Measurements from ENCODE around the gene MYH10.

The MYH10 gene

DNA sequence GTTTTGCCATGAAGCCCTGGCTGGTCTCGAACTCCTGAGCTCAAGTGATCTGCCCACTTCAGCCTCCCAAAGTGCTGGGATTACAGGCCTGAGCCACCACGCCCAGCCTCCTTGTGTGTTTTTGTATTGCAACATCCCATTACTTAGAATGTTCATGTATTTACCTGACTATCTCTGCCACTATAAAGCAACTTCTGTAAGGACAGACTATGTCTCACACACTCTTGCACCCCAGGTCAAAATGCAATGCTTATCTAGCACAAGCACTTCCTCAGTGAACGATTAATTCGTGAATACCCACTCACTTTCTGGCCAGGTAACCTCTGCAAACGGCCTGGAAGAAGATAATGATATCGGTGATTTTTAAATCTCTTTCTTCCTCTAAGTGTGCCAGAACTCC, 112.2 kb downstream of the MYH10 start:
- no peak overlapping the region for H3K9ac ChIP-seq (ENCODE audit: low read length)
- no peaks in the 10 kb centered on the region for H4K20me1 ChIP-seq (ENCODE audit: insufficient read depth, low read length)
- TF ChIP-seq, protein P1, sequence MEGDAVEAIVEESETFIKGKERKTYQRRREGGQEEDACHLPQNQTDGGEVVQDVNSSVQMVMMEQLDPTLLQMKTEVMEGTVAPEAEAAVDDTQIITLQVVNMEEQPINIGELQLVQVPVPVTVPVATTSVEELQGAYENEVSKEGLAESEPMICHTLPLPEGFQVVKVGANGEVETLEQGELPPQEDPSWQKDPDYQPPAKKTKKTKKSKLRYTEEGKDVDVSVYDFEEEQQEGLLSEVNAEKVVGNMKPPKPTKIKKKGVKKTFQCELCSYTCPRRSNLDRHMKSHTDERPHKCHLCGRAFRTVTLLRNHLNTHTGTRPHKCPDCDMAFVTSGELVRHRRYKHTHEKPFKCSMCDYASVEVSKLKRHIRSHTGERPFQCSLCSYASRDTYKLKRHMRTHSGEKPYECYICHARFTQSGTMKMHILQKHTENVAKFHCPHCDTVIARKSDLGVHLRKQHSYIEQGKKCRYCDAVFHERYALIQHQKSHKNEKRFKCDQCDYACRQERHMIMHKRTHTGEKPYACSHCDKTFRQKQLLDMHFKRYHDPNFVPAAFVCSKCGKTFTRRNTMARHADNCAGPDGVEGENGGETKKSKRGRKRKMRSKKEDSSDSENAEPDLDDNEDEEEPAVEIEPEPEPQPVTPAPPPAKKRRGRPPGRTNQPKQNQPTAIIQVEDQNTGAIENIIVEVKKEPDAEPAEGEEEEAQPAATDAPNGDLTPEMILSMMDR (IDR thresholded peaks at IDR 0.05; ENCODE audit: low read length) = no peak
- TF ChIP-seq EZH2 (IDR thresholded peaks at IDR 0.05; ENCODE audit: borderline replicate concordance, low read length) = no peak
- no peak overlapping the region for H3K27ac ChIP-seq (ENCODE audit: low read depth, low read length, poor library complexity, severe bottlenecking)
- H3K4me3 ChIP-seq (ENCODE audit: low read depth, low read length, poor library complexity, severe bottlenecking) = no peak overlapping the region
- H3K36me3 ChIP-seq (ENCODE audit: insufficient read depth, low read length) = peaks cover 34% of the 10 kb centered on the region
- no peaks in the 10 kb centered on the region for H3K27me3 ChIP-seq (ENCODE audit: insufficient read depth, low read length)
- H3K4me2 ChIP-seq (ENCODE audit: low read length) = no peak overlapping the region
- no peaks in the 10 kb centered on the region for H3K79me2 ChIP-seq (ENCODE audit: insufficient read depth, low read length)
- no peaks in the 10 kb centered on the region for H3K9me2 ChIP-seq (ENCODE audit: low read depth, low read length)
- H3K4me1 ChIP-seq (ENCODE audit: insufficient read depth, low read length, severe bottlenecking) = no peaks in the 10 kb centered on the region
- H2AFZ ChIP-seq (ENCODE audit: low read length) = no peak overlapping the region
- no peaks in the 10 kb centered on the region for H3K9me3 ChIP-seq (ENCODE audit: low read length)
- no peaks in the 10 kb centered on the region for H3F3A ChIP-seq (ENCODE audit: insufficient read depth, low read length)

DNA sequence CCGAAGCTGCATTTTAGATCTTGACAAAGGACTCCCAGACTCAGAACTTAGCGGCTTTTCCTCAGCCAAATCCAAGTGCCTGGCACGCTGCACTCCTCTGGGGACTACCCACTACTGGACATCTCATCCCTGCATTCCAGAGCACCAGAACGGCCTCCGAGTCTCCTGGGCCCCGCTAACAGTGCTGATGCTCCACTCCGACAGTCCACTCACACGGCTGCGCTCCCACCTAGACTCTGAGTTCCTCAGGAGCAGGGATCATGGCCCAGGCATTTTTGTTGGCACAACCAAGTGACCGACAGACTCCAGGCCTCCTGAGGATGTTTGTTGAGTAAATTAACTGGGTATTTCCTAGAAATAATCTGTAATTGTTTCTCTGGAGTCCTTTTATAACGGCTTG, 115.7 kb downstream of the MYH10 start:
- no peak overlapping the region for H3K4me2 ChIP-seq (ENCODE audit: low read length)
- H4K20me1 ChIP-seq (ENCODE audit: insufficient read depth, low read length) = no peaks in the 10 kb centered on the region
- no peaks in the 10 kb centered on the region for H3F3A ChIP-seq (ENCODE audit: insufficient read depth, low read length)
- no peaks in the 10 kb centered on the region for H3K27me3 ChIP-seq (ENCODE audit: insufficient read depth, low read length)
- no peak overlapping the region for H2AFZ ChIP-seq (ENCODE audit: low read length)
- H3K36me3 ChIP-seq (ENCODE audit: insufficient read depth, low read length) = peaks cover 37% of the 10 kb centered on the region
- TF ChIP-seq, protein P1 (IDR thresholded peaks at IDR 0.05; ENCODE audit: low read length) = no peak
- TF ChIP-seq EZH2 (IDR thresholded peaks at IDR 0.05; ENCODE audit: borderline replicate concordance, low read length) = no peak
- H3K9me2 ChIP-seq (ENCODE audit: low read depth, low read length) = no peaks in the 10 kb centered on the region
- H3K79me2 ChIP-seq (ENCODE audit: insufficient read depth, low read length) = no peaks in the 10 kb centered on the region
- H3K9me3 ChIP-seq (ENCODE audit: low read length) = no peaks in the 10 kb centered on the region
- no peak overlapping the region for H3K4me3 ChIP-seq (ENCODE audit: low read depth, low read length, poor library complexity, severe bottlenecking)
- no peak overlapping the region for H3K27ac ChIP-seq (ENCODE audit: low read depth, low read length, poor library complexity, severe bottlenecking)
- H3K9ac ChIP-seq (ENCODE audit: low read length) = no peak overlapping the region
- no peaks in the 10 kb centered on the region for H3K4me1 ChIP-seq (ENCODE audit: insufficient read depth, low read length, severe bottlenecking)

DNA sequence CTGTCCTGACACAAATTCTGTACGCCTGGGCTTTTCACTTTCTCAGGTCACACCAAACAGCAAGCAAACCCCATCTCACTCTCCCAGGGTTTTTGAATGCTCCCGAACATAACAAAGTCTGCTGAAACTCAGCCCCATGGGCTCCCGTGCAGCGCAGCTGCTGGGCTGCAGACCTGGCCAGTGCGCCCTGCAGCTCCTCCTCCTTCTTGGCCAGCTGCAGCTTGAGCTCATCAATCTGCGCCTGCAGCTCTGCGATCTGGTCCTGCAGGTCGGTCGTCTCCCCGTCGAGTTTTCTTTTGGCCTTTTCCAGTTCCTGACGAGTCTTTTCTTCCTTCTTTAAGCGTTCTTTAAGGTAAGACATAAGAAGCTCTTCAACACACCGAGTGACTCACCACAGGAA, 124.4 kb downstream of the MYH10 start:
- H3F3A ChIP-seq (ENCODE audit: insufficient read depth, low read length) = no peaks in the 10 kb centered on the region
- H3K9ac ChIP-seq (ENCODE audit: low read length) = no peak overlapping the region
- H3K9me3 ChIP-seq (ENCODE audit: low read length) = no peaks in the 10 kb centered on the region
- TF ChIP-seq, protein P1 (IDR thresholded peaks at IDR 0.05; ENCODE audit: low read length) = no peak
- no peak for TF ChIP-seq EZH2 (IDR thresholded peaks at IDR 0.05; ENCODE audit: borderline replicate concordance, low read length)
- no peaks in the 10 kb centered on the region for H3K4me1 ChIP-seq (ENCODE audit: insufficient read depth, low read length, severe bottlenecking)
- no peak overlapping the region for H2AFZ ChIP-seq (ENCODE audit: low read length)
- no peak overlapping the region for H3K27ac ChIP-seq (ENCODE audit: low read depth, low read length, poor library complexity, severe bottlenecking)
- H3K79me2 ChIP-seq (ENCODE audit: insufficient read depth, low read length) = no peaks in the 10 kb centered on the region
- no peaks in the 10 kb centered on the region for H3K27me3 ChIP-seq (ENCODE audit: insufficient read depth, low read length)
- H4K20me1 ChIP-seq (ENCODE audit: insufficient read depth, low read length) = no peaks in the 10 kb centered on the region
- no peaks in the 10 kb centered on the region for H3K9me2 ChIP-seq (ENCODE audit: low read depth, low read length)
- no peak overlapping the region for H3K4me2 ChIP-seq (ENCODE audit: low read length)
- no peak overlapping the region for H3K4me3 ChIP-seq (ENCODE audit: low read depth, low read length, poor library complexity, severe bottlenecking)
- peaks cover 14% of the 10 kb centered on the region for H3K36me3 ChIP-seq (ENCODE audit: insufficient read depth, low read length)

All from OCI-LY1 (cell line).